NCI-H1930 (cell line): ENCODE results near the gene RET.

Experiments used
- DNase-seq, 2 experiments: peaks; one replicate each; lab custom pipeline; 2025; lab: John Stamatoyannopoulos, UW

RET gene

DNA sequence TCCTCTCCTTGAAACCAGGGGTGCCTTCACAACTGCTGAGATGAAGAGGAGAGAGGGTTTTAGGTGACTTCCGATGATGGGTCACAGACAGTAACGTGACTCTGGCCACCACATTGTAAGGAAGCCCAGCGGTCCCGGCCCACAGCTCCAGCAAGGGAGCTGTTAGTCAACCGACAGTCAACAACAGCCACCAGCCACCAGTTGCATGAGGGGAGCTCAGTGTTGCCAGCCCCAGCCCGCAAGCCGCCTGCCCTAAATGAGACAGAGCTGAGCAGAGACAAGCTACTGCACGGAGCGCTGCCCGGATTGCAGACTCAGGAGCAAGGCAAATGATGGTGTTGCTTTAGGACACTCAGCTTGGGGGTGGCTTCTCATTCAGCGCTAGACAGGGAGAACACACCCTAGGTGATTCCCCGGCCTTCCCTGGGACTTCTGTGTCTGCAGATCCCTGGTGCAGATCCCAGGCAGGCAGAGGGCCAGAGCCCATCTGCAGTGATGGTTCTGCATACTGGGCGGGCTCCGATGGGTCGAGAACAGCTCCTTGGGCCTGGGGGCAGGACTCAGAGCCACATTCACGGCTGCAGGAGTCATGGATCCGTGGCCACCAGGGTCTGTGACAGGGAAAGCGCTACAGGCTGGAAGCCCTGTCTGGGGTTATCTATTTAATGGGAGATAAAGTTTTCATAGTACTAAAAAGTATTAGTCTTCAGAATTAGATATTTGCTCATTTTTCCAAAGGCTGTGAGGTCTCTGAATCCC is 14.3 kb upstream of the RET start:
- no peak for DNase-seq

DNA sequence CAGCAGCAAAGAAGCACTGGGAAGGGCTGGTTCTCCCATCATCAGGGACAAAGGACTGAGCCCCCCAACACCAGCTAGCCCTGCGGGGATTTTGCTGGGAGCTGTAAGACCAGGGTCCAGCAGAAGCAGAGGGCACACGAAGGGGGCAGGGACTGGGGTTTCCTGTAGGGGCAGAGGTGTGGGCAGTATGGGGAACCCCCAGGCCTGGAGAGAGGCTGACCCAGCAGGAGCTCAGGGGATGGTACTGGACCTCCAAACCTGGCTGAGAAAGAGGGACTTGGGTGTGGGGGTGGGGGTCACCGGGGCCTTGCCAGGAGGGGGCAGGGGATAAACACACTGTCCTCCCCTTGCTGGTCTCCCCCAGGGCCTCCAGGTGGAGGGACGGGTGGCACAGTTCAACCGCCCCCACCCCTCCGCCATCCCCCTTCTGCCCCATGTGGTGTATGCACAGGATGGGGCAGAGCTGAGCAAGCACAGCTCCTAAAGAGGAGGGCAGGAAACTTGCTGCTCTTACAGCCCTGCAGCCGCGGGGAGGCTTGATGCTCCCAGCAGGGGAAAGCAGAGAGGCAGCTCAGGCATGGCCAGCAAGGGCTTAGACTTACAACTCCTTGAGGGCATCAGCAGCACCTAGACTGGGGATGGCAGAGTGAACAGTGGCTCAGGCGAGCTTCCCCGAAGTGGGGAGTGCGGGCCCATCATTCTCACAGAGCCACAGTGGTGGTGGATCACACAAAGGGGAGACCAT is 12.4 kb upstream of the RET start:
- DNase-seq = no peak

DNA sequence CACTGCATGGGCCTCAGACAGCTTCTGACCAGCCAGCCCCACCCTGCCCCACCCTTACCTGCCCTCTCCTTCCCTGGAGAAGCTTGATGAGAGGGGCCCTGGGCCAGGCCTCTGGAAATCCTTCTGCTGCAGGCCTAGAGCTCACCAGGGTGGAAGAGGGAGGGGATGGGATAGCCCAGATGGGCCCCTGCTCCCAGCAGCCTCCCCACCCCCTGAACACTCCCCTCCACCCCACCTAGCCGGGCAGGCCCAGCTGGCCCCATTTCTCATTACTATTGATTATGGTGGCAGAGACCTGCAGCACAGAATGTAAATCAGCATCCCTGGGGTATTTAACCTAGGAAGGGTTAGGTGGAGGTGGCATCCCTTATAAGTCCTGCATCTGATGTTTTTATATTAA is 11.6 kb upstream of the RET start:
- DNase-seq = no peak

DNA sequence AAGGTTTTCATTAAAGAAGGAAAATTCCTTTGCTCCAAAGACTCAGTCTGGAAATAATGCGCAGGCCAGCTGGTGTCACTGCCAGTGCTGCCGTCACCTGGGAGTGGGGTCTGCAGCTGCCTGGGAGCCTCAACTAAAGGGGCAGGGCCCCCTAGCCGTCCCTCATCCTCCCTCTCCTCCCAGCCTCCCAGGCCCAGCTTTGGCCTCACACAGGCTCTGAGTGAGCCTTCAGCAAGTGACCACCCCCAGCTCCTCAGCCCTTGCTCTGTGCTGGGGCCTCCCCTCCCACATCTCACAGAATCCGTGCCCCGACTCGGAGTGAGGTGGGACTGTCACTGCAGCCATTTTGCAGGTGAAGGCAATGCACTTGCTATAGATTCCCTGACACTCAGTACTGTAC is 11.1 kb upstream of the RET start:
- DNase-seq = no peak

DNA sequence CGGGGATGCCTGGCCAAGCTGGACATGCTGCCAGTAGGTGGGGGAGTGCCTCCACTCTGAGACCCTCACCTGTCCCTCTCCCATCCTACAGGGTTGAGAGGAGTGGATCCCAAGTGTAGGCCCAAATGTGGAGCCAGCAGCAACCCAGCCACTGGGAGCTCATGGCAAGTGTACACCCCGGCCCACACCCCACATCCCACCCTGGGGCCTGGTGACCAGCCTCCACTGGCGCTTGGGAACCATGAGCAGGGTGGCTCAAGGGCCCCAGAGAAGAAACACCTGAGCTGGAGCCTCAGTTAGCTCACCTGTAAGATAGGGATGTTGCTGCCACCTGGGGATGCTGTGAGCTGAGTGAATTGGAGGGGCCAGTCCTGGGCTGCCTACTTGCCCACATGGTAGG is 10.4 kb upstream of the RET start:
- no peak for DNase-seq

DNA sequence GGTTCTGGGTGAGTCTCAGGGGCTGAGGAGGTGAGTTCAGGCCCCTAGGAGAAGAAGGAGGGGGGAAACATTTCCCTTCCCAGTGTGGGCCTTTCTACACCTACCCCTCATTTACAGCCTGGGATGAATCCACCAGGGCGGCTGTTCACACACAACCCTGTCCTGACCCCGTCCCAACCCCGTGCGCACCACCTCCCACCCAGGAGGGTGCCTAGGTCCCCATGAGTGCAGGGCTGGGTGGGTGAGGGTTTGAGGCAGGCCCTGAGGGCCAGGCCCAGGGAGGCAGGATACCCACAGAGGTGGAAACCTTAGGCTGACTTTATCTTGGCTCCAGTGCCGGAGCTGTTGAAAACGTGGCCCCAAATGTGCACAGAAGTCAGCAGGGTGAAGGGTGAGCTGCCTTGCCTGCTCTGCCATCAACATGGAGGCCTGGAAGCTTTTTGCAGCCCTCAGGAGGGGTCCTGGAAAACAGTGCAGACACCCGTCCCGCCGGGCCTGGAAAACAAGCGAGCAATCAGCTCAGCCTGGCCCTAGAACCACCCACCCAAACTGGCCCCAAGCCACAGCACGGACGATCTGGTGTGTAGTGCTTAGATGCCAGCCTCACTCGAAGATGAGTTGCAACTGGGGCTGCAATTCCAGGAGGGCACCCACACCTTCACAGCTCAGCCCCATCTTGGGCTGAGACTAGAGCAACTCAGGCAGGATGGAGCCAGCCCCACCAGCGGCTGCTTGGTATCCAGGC is 9.3 kb upstream of the RET start:
- DNase-seq = no peak

DNA sequence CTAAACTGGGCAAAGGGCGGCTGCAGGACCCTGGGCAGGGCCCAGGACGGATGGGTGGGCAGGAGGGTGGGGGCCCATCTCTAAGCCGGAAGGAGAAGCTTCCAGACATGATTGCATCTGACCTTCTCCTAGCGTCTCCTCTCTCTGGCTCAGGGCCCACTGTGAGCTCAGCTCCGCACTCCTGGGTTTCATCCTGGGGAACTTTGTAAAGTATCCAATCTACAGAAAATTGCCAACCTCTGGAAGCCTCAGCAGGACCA is 8.8 kb upstream of the RET start:
- no peak for DNase-seq

DNA sequence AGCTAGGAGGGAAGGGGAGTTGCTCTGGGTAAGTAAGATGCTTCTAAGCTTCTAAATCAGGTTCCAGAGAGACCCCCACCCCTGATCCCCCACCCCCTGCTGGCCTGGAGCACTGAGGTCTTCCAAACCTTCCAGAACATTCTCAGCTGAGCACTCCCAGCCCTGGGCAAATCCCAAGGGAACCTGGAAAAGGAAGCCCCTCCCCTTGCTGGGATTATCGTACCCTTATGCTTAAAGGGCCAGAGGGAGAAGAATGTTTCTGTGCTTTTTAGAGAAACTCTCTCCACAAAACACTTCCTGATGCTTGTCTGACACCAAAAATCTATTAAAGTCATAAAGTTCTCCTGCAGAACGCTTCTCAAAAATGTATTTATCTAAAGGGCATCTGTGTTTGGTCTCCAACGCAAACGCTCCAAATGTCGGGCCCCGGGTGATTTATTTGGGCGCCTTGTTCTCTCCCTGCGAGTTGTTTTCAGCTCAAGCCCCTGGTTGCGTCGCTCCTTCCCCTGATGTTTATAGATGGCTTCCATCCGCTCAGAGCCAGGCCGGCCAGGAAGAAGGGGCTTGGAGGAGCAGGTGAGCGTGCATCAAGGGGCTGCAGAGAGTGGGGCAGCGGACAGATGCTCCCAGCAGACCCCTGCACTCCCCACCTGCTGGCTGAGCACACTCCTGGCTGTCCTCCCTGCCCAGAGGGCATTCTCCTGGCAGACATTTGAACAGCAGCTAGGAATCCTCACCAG is 8.2 kb upstream of the RET start:
- no peak for DNase-seq

DNA sequence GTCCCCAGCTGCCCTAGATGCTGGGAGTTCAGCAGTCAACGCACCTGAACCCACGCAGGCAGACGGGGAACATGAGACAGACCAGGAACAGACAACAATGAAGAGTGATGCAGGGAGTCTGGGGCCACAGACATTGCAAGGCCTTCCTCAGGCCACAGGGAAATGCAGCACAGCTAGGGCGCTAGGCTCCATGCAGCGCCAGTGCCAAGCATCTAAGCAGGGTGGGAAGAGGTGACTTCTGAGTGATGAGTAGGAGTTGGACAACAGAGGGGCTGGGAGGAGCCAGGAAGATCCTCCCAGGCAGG is 7.7 kb upstream of the RET start:
- no peak for DNase-seq

DNA sequence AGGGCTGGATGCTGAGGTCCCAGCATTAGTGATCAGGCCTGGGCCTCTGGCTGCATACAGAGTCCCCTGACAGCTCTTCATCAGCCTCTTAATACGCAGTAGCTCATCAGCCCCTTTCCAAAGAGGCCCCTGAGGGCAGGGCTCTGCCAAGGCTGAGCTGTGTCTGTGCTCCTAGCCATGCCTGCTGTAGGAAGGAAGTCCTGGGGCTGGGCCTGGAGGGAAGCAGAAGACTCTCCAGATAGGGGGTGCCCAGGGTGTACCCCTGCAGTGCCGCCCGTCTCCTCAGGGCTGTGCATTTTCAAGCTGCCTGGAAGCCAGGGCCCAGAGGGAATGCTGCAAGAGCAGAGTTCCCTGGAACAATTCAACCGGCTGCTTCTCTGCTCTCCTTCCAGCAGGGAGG is 7.3 kb upstream of the RET start:
- DNase-seq = no peak

DNA sequence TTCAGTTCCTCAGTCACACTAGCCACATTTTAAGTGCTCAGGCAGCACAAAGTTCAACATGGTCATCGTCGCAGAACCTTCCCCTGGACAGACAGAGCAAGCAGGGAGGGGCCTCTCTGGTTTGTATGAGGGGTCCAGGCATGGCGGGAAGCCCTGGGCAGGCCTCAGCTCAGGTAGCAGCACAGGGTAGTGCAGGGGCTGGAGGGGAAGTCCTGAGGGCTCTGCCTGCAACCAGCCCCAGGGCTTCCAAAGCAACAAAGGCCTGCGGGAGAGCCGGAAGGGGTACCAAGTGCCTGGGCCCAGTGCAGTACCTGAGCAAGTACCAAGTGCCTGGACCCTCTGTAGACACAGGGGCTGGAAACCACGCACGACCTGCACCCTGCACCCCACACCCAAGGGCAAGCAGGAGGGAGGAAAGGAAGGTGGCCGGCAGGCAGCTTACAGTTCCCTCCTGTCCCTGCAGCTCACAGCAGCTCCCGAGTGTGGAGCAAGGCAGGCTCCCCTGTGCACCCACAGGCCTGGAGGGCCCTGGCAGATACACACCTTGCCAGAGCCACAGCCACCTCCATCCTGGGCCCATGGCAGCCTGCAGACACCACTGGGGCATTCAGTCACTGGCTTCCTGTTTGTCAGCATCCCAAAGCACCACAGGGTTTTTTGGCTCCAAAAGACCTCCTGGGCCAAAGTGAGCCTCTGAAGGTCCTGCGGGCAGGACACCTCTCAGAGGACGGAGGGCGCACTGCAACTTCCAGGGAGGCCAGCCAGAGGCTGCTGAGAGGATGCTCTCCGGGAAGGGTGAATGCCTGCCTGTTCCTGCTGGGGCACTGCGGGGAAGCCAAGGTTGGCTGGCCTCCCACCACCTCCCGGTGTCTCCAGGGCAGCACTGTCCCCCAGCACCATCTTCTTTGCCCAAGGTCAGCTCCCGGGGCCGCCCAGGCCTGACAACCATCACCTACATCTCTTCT is 6.5 kb upstream of the RET start:
- DNase-seq = no peak

DNA sequence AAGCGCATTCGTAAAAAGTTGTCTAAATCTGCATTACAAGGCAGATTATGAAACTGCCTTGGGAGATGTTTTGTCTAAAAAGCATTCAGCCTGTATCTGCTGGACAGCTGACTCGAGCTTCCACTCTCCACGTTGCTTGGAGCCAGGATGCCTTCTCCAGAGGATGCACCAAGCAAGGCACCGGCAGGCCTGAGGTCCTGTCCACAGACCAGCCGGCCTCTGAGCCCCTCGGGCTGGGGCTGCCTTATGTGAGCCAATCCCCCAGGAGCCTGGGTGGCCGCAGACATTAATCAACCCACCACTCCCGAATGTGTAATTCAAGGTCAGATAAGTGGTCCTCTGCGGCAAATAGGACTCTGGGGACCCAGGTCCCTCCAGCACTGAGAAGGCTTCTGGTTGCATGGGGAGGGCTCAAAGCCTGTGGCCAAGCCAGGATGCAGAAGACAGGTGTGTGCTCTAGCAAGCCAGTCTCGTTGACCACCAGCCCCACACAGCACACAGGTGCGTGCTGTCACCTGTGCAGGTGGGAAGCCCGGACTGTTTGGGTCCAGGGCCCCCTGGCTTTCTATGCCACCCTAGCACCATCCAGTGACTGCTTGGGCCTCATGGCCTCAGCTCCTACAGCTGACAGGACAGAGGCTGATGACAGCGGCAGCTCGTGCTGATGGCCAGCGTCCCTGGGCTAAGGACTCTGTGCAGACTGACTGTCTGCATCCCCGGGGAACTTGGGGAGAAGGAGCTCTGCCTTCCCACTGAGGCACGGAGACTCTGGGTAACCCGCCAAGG is 4.8 kb upstream of the RET start:
- no peak for DNase-seq

DNA sequence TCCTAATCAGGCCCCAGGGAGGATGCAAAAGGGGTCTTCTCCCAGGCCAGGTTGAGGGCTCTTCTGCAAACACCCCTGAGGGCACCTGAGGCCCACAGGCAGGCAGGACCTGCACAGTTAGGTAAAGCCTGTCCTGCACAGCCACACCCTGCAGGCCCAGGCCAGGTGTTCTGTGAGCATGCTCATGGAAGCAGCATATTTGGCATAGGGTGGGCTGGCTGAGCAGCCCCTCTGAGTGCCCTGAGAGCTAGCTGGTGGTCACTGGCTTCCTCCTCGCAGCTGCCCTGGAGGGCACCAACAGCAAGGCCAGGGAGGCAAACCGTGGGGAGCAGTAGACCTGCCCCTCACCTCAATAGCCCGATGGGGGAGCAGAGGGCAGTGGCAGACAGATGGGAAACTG is 3.7 kb upstream of the RET start:
- no peak for DNase-seq

DNA sequence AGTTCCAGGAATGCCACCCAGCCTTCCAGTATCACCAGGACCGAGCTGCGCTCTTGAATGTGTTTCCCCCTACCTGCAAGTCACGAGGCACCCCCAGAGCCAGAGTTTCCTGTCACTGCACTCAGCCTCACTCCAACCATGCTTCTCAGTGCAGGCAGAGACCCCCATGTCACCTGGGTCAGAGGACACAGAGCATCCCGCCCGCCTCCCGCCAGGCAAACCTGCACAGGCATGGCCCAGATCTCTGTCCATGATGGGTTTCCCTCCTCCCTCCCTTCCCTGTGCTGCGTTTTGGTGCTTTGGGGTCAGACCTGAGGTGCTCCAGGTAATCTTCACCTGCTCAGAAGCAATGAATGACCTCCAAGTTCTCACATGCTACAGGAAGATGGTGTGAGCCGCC is 3.1 kb upstream of the RET start:
- DNase-seq = no peak

DNA sequence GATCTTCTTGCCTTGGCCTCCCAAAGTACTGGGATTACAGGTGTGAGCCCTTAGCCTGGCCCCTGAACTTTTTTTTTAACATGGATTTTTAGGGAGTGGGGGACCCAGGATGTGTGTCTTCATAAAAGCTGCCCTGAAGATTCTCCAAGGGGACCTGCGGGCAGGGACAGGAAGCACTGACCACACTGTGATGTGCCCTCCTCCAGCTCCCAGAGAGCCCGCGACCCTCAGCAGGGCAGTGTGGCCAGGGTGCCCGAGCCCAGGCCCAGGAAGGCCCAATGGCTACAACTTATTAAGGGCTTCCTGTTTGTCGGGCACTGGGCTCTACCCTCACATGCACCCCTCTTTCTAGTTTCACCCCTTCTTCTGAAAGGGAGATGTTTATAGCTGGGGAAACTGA is 2.5 kb upstream of the RET start:
- DNase-seq = no peak

DNA sequence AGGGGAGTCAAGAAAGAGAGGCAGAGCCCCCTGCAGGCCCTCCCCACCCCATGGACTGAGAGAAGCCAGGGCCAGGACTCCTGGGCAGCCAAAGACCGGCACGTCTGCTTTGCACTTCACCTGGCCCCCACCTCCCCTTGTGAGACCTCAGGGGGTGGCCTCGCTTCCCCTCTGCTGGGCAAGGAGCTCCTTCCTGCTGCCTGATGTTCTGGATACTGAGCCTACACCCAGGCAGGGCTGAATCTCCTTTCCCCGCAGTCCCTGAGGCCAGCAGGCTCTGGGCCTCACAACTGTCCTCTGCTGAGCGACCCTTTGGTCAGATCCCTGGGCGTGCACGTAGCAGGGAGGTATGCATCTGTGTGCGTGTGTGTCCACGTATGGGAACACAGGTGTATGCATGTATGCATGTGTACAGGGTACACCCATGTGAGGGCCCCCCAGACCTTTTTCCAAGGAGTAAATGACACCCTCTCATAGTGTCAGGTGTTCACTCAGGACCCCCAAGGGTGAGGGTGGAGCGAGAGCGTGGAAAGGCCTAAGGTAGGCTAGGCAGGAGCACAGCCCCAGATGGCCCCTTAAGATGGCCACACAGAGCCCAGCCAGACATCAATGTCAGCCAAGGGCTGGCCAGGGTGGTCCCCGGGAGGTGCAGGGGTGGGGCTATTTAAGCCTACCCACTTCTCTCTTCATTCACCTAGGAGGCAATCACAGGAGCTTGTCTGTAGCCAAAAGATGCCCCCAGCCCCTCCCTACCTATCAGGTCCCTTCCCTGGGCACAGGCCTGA is 1.9 kb upstream of the RET start:
- DNase-seq = no peak

DNA sequence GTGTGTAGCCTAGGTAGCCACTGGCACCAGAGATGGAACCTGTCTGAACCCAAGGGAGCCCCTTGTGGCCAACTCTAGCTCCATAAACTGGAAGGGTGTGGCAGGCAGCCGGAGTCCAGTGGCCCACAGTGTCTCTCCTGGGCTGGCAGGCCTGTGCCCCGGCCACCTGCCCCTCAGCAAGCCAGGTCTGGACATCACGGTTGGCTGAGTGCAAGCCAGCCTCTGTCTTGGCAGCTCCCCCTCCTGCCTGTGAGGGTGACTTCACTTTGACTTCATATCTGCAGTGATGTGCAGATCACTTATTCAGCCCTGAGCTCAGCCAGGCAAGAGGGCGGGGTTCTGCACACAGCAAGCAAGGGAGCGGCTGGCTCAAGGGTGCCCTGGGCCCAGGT is 1.3 kb upstream of the RET start:
- no peak for DNase-seq

DNA sequence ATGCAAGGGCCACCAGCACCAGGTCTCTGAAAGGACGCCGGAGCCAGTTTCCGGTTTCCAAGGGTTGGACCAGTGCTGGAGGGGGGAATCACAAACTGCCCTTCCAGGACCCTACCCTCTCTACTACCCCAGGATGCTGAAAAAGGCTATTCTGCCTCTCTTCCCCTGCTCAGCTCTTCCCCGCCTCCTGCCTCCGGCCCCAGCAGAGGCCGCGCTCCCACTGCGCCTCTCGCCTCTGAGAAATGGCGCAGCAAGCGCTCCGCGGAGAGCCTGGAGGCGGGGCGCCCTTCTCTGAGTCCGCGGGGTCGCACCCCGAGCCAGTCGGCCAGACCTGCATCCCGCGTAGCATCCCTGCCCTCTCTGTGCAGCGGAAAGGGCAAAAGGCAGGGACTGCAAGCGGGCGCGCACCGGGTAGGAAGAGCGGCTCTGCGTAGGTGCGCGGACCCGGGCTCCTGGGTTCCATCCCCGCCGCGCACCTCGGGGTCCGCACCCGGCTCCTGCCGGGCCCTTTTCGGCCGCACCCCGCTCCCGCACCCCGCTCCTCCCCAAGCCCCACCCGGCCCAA is 476 bp upstream of the RET start:
- DNase-seq = no peak

DNA sequence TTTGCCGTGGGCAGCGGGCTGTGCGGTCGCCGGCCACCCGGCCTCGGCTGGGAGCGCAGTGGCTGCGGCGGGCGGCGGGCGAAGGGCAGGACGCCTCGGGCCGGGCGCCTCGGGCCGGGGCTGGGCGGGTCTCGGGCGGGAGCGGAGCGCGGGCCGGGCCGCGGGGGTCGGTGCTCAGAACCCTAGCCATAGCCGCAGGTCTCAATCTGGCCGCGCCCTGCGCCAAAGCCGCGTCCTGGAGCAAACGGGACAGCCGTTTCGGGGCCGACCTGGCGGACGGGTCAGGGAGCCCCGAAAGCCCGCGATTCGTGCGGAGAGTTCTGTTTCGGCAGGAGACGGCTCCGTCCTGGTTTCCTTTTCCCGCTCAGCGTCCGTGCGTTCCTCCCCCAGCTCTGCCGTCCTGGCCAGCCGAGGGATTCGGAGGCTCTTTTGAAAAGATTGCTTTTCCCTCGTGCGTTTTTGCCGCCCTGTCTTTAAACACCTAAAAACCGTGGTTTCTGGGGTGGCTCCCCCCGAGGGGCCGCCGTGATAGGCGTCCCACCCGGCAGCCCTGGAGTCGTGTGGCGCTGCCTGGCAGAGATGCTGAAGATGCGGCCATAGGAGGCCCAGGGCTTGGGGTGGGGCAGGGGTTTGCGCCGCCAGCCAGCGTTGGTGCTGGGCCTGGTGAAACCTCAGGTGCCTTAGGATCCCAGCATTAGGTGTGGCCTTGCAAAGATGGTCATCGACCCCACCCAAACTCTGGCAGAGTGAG is 727 bp downstream of the RET start:
- no peak for DNase-seq
